Fibroblast of skin of back (primary cell): Measurements from ENCODE around the gene GPR84.

Experiments
- DNase-seq: peaks from one replicate; pipeline ENCODE4 v3.0.0-alpha.2; 2013

GPR84 gene

DNA sequence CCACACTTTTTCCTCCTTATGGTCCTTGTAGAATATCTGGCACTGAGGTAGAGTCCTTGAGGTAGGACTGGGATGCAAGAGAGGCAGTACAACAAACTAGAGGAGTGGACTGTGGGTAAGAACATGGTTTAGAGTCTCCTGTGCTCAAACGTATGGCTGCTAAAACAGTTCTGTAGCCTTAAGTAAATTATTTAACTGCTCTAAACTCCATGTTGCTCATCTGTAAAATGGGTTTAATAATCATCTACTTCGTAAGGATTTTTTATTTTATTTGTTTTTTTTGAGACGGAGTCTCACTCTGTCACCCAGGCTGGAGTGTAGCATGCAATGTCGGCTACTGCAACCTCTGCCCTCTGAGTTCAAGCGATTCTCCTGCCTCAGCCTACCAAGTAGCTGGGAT, 42.9 kb downstream of the GPR84 start:
- DNase-seq: no peak
